ENCODE results near the gene CALCOCO2. TPM values are rescaled to one million over a fixed set of nuclear protein-coding genes. Genes with fewer than 3 reads are reported as not detected.
A peak's percentile ranks its signal among the peaks of the same experiment; 100 is the strongest.

The CALCOCO2 gene
- total RNA-seq, 2 experiments from 2014 or later: 162 to 176 TPM

- DNase-seq: no peak
Observed at GRCh38 chr17:48892940-48893645, 62.3 kb downstream of the CALCOCO2 start.

DNA sequence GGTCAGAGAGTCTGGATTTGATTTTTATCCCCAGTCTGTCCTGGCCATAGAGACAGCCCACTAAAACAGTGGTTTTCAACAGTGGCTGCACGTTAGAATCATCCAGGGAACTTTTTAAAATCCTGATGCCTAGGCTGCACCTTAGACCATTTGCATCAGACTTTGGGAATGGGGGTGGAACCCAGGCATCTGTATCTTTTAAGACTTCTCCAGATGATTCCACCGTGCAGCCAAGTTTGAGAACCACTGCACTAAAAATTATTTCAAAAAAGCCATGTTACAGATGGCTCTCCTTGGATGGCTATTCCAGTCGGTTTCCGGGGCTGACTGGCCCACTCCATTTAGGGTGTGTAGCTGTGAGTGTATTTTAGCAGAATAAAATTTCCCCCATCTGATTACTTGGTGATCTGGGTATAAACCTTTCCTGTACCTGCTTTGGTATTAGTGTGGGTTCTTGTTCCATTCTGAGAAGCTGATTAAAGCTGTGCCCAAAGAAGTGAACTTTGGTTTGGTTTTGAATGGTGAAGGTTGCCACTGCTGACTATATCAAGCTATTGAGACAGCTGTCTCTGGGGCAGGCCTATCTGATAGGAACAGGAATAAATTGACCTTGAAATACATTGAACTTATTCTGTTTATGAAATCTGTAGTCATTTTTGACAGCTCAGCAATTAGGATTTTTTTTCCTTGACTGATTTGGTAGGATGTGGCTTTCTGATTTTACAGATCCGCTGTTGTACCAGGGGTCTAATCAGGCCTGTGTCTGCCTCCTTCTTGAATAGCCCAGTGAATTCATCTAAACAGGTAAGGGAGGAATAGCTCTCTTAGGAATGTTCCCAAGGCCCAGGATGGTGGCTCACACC, 63.0 kb downstream of the CALCOCO2 start:
- peak overlapping the region; percentile 88 for H3K27ac Mint-ChIP-seq
- H3K4me3 Mint-ChIP-seq: peak overlapping the region; percentile 91
- no peaks in the 10 kb centered on the region for H3K9me3 Mint-ChIP-seq
- H3K4me1 Mint-ChIP-seq: peaks cover 42% of the 10 kb centered on the region
- H3K36me3 Mint-ChIP-seq (ENCODE audit: low read depth): peaks cover 18% of the 10 kb centered on the region
- ChIA-PET POLR2A (interaction anchor here (0.5 to 4.8 kb wide), 9 partner anchors 10 to 58 kb away, joined by 3 to 128 read pairs (median 5); partner anchors contain the start of genes SNF8 and UBE2Z), CTCF (interaction anchor here (0.8 to 3.6 kb wide), 8 partner anchors 9 to 216 kb away, joined by 3 to 24 read pairs (median 8); partner anchors contain the start of gene UBE2Z)
- DNase-seq: no peak
- no peaks in the 10 kb centered on the region for H3K27me3 Mint-ChIP-seq

More at GRCh38 chr17:48892940-48893645, 62.3 kb downstream of the CALCOCO2 start:
- Mint-ChIP-seq H3K4me1 (peaks cover 42% of the 10 kb centered on the region), H3K27ac (peak overlapping the region; percentile 88), H3K9me3 (no peaks in the 10 kb centered on the region), H3K36me3 (ENCODE audit: low read depth) (peaks cover 18% of the 10 kb centered on the region), H3K27me3 (no peaks in the 10 kb centered on the region), H3K4me3 (peak overlapping the region; percentile 91)
- POLR2A ChIA-PET: interaction anchor here (0.5 to 4.8 kb wide), 15 partner anchors 9 to 64 kb away, joined by 3 to 128 read pairs (median 4); partner anchors contain the start of genes SNF8 and UBE2Z
- CTCF ChIA-PET: interaction anchor here (0.6 to 3.6 kb wide), 15 partner anchors 9 to 256 kb away, joined by 3 to 24 read pairs (median 7); partner anchors contain the start of gene UBE2Z

- ChIA-PET POLR2A (interaction anchor here (1.0 to 4.8 kb wide), 3 partner anchors 12 to 50 kb away, joined by 3 to 128 read pairs (median 6); partner anchors contain the start of genes SNF8 and UBE2Z), CTCF (interaction anchor here (0.6 to 3.6 kb wide), 4 partner anchors 10 to 62 kb away, joined by 4 to 24 read pairs (median 16); partner anchors contain the start of gene UBE2Z)
Observed at GRCh38 chr17:48894886-48895285, 64.1 kb downstream of the CALCOCO2 start.

DNA sequence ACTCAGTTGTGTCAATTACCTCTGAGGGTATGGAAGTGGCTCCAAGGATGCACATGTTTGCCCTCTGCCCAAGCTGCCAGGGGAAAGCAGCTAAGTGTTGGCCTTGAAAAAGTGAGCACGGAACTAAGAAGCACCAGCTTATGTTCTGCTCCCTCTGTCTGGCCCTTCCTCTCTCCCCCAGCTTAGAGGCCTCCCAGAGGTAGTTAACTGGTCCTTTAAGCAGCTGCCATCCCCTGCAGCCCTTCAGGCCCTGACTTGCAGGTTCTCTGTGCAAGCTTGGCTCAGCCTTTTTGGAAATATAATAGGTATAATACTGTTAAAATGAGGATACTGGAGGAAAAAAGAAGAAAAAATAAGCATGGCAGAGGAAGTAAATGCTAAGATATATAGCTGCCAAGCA, 70.4 kb downstream of the CALCOCO2 start:
- DNase-seq: no peak
- Mint-ChIP-seq H3K27ac (no peak overlapping the region), H3K4me3 (no peak overlapping the region), H3K9me3 (no peaks in the 10 kb centered on the region), H3K27me3 (no peaks in the 10 kb centered on the region), H3K4me1 (peaks cover 5% of the 10 kb centered on the region), H3K36me3 (ENCODE audit: low read depth) (peaks cover 6% of the 10 kb centered on the region)
- ChIA-PET CTCF (interaction anchor here (0.6 to 2.4 kb wide), 3 partner anchors 9 to 18 kb away, joined by 3 to 7 read pairs (median 3); partner anchors contain the start of gene ATP5MC1), POLR2A (no interaction called here)

More at GRCh38 chr17:48894886-48895285, 64.1 kb downstream of the CALCOCO2 start:
- Mint-ChIP-seq H3K27ac (no peak overlapping the region), H3K4me1 (peaks cover 42% of the 10 kb centered on the region), H3K27me3 (no peaks in the 10 kb centered on the region), H3K9me3 (no peaks in the 10 kb centered on the region), H3K4me3 (no peak overlapping the region), H3K36me3 (ENCODE audit: low read depth) (peaks cover 18% of the 10 kb centered on the region)
- no peak for DNase-seq

DNA sequence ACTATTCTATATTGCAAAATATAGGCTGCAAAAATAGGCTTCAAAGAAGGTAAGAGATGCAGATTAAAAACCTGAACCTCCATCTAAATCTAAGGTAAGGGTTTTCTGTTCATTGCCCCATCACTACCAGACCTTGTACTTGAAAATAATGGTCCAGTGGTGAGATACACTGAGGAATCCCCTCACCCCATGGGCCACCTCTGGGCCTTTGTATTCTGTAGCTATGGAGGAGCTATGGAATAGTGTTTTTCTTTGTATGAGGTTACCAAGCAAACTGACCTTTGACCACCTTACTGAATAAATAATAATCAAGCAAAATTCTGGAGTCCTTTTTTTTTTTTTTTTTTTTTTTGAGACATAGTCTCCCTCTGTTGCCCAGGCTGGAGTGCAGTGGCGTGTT, 72.6 kb downstream of the CALCOCO2 start:
- H3K27ac Mint-ChIP-seq: no peak overlapping the region
- no peaks in the 10 kb centered on the region for H3K27me3 Mint-ChIP-seq
- POLR2A ChIA-PET: interaction anchor here (1.4 to 9.2 kb wide), 2 partner anchors 10 to 41 kb away, joined by 7 to 128 read pairs; partner anchors contain the start of genes ATP5MC1 and SNF8
- DNase-seq: no peak
- peaks cover 10% of the 10 kb centered on the region for H3K4me1 Mint-ChIP-seq
- no peaks in the 10 kb centered on the region for H3K36me3 Mint-ChIP-seq (ENCODE audit: low read depth)
- no peaks in the 10 kb centered on the region for H3K9me3 Mint-ChIP-seq
- H3K4me3 Mint-ChIP-seq: no peak overlapping the region
- CTCF ChIA-PET: interaction anchor here (1.1 to 1.4 kb wide), 2 partner anchors 10 to 19 kb away, joined by 3 to 7 read pairs; partner anchors contain the start of gene ATP5MC1

DNA sequence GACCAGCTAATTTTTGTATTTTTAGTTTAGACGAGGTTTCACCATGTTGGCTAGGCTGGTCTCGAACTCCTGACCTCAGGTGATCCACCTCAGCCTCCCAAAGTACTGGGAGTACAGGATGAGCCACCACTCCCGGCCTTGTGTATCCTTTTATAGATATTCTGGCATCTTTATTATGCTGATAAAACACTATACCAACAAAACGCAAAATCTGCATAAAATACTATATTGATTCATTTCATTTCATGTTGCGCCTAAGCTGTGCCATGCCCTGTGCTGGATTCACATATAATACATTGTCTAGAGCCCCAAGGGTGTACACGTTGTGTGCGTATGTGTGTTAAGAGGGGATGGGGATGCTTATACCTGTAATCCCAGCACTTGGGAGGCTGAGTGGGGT, 73.6 kb downstream of the CALCOCO2 start:
- no peaks in the 10 kb centered on the region for H3K27me3 Mint-ChIP-seq
- no peak for DNase-seq
- POLR2A ChIA-PET: interaction anchor here (9.2 kb wide), 1 partner anchor 11 kb away, joined by 128 read pairs; the partner anchor contains the start of gene ATP5MC1
- peaks cover 13% of the 10 kb centered on the region for H3K4me1 Mint-ChIP-seq
- H3K27ac Mint-ChIP-seq: no peak overlapping the region
- H3K9me3 Mint-ChIP-seq: no peaks in the 10 kb centered on the region
- H3K36me3 Mint-ChIP-seq (ENCODE audit: low read depth): peaks cover 3% of the 10 kb centered on the region
- no peak overlapping the region for H3K4me3 Mint-ChIP-seq
- CTCF ChIA-PET: interaction anchor here (1.4 kb wide), 1 partner anchor 20 kb away, joined by 3 read pairs; no protein-coding TSS in a partner anchor

GRCh38 chr17:48905987-48906515, 75.2 kb downstream of the CALCOCO2 start:
- Mint-ChIP-seq H3K4me3 (no peak overlapping the region), H3K27me3 (no peaks in the 10 kb centered on the region), H3K4me1 (peaks cover 28% of the 10 kb centered on the region), H3K36me3 (ENCODE audit: low read depth) (peaks cover 19% of the 10 kb centered on the region), H3K9me3 (no peaks in the 10 kb centered on the region), H3K27ac (no peak overlapping the region)
- POLR2A ChIA-PET: interaction anchor here (9.2 kb wide), 1 partner anchor 13 kb away, joined by 128 read pairs; the partner anchor contains the start of gene ATP5MC1
- DNase-seq: no peak
- CTCF ChIA-PET: interaction anchor here (1.3 kb wide), 1 partner anchor 127 kb away, joined by 3 read pairs; no protein-coding TSS in a partner anchor

DNA sequence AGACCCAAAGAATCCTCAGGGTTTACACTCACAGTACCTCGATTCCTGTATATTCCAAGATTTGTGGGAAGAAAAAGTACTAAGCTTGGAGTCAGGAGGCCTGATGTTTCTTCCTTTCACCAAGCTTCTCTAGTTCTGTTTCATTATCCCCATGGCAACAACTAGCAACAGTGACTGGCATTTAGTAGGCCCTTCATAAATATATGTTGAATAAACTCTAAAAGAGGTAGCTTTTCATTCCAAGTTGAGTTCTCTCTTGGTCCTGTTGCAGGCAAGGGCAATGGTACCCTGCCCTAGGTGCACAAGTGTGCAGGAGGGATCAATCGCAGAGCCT, 76.8 kb downstream of the CALCOCO2 start:
- DNase-seq: no peak
- Mint-ChIP-seq H3K36me3 (ENCODE audit: low read depth) (peaks cover 34% of the 10 kb centered on the region), H3K4me1 (peaks cover 45% of the 10 kb centered on the region), H3K27me3 (no peaks in the 10 kb centered on the region), H3K9me3 (no peaks in the 10 kb centered on the region), H3K4me3 (peak overlapping the region; percentile 85), H3K27ac (peak overlapping the region; percentile 89)
- ChIA-PET CTCF (interaction anchor here (1.6 to 2.8 kb wide), 2 partner anchors 15 to 23 kb away, joined by 5 to 24 read pairs; partner anchors contain the start of gene ATP5MC1), POLR2A (interaction anchor here (0.6 to 9.2 kb wide), 11 partner anchors 8 to 320 kb away, joined by 3 to 128 read pairs (median 4); partner anchors contain the start of genes ATP5MC1 and SNF8)

DNA sequence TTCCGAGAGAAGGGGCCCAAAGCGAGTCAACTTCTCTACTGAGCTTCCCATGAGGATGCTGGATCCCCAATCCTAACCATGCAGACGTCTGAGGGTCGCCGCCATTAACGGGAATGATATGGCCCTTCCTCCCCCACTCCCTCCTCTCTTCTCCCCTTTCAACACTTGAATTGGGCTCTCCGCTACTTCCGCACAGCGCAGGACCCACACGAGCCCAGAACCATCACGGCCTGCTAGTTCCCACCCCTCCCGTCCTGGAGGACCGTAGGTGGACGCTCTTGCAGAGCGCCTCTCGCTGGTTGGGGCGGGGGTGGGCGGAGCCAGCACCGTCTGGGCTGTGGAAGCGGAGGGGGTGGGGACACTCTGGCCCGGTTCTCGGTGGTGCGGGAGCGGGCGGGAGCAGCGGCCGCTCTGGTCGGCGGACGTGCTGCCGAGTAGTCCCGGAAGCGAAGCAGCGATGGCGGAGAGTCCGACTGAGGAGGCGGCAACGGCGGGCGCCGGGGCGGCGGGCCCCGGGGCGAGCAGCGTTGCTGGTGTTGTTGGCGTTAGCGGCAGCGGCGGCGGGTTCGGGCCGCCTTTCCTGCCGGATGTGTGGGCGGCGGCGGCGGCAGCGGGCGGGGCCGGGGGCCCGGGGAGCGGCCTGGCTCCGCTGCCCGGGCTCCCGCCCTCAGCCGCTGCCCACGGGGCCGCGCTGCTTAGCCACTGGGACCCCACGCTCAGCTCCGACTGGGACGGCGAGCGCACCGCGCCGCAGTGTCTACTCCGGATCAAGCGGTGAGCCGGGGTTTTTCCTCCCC, 77.4 kb downstream of the CALCOCO2 start, which contains the start of gene UBE2Z:
Gene UBE2Z (plus strand): TSS at position 361 of the 797 bp plus-strand sequence. CDS start 97 bp downstream, at position 458.
- H3K4me3 Mint-ChIP-seq: peak within 1 kb of the TSS; percentile 85
- H3K27ac Mint-ChIP-seq: peak within 1 kb of the TSS; percentile 89
- ChIA-PET CTCF (interaction anchor here (1.3 to 2.8 kb wide), 3 partner anchors 15 to 24 kb away, joined by 4 to 24 read pairs (median 5); partner anchors contain the start of gene ATP5MC1), POLR2A (interaction anchor here (0.5 to 9.2 kb wide), 15 partner anchors 8 to 320 kb away, joined by 3 to 128 read pairs (median 4); partner anchors contain the start of genes ATP5MC1 and SNF8)
- H3K4me1 Mint-ChIP-seq: peaks cover 50% of the 10 kb centered on the region
- H3K36me3 Mint-ChIP-seq (ENCODE audit: low read depth): peaks cover 39% of the 10 kb centered on the region
- no peaks in the 10 kb centered on the region for H3K27me3 Mint-ChIP-seq
- peak; percentile 90 for DNase-seq
- no peaks in the 10 kb centered on the region for H3K9me3 Mint-ChIP-seq

DNA sequence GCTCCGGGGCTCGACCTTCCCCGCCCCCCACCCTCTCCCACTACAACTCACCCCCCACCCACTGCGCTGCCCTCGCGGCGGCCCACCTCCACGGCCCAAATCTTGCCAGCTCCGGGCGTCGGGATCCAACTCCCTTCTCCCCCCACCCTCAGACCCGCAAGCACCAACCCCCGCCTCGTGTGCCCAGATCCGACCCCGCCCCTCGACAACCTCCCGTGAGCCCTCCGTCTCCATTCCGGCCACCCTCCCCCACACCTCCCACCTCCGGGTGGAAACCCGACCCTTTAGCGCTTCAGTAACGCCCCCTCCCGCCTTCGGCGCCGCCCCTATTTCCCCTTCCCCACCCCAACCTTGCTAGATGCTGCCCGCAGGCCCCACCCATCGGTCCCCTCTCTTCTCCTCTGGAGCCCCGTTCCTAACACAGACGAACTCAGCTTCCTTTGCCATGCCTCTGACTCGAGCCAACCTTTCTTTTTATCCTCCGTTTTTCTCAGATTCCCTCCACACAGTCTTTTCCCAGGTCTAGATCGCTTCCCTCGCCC, 78.1 kb downstream of the CALCOCO2 start:
- H3K4me1 Mint-ChIP-seq: peaks cover 57% of the 10 kb centered on the region

GRCh38 chr17:48909783-48910182, 78.9 kb downstream of the CALCOCO2 start:
- POLR2A ChIA-PET: interaction anchor here (0.7 to 9.2 kb wide), 5 partner anchors 17 to 282 kb away, joined by 3 to 128 read pairs (median 4); partner anchors contain the start of genes ATP5MC1 and SNF8
- CTCF ChIA-PET: interaction anchor here (1.3 to 2.8 kb wide), 2 partner anchors 17 to 25 kb away, joined by 4 to 24 read pairs; partner anchors contain the start of gene ATP5MC1
- H3K27me3 Mint-ChIP-seq: no peaks in the 10 kb centered on the region

More for the DNA sequence above, 78.1 kb downstream of the CALCOCO2 start:
- Mint-ChIP-seq H3K36me3 (ENCODE audit: low read depth) (peaks cover 45% of the 10 kb centered on the region), H3K4me3 (peak overlapping the region; percentile 85), H3K27me3 (no peaks in the 10 kb centered on the region), H3K9me3 (no peaks in the 10 kb centered on the region), H3K27ac (peak overlapping the region; percentile 84)
- DNase-seq: peak; percentile 91
- POLR2A ChIA-PET: interaction anchor here (0.5 to 9.2 kb wide), 11 partner anchors 10 to 285 kb away, joined by 3 to 128 read pairs (median 4); partner anchors contain the start of genes ATP5MC1 and SNF8
- CTCF ChIA-PET: interaction anchor here (1.3 to 2.8 kb wide), 2 partner anchors 16 to 24 kb away, joined by 4 to 24 read pairs; partner anchors contain the start of gene ATP5MC1

More at GRCh38 chr17:48909783-48910182, 78.9 kb downstream of the CALCOCO2 start:
- peak overlapping the region; percentile 84 for H3K27ac Mint-ChIP-seq
- H3K4me3 Mint-ChIP-seq: peak overlapping the region; percentile 85
- peaks cover 66% of the 10 kb centered on the region for H3K4me1 Mint-ChIP-seq
- no peak for DNase-seq
- peaks cover 52% of the 10 kb centered on the region for H3K36me3 Mint-ChIP-seq (ENCODE audit: low read depth)
- H3K9me3 Mint-ChIP-seq: no peaks in the 10 kb centered on the region
